Measurements from ENCODE around the gene KPNA1. TPM values are rescaled to one million over a fixed set of nuclear protein-coding genes. Genes with fewer than 3 reads are reported as not detected.
A peak's percentile ranks its signal among the peaks of the same experiment; 100 is the strongest.

The KPNA1 gene
- total RNA-seq, 1 donor from 2014 or later = 72.9 TPM

DNA sequence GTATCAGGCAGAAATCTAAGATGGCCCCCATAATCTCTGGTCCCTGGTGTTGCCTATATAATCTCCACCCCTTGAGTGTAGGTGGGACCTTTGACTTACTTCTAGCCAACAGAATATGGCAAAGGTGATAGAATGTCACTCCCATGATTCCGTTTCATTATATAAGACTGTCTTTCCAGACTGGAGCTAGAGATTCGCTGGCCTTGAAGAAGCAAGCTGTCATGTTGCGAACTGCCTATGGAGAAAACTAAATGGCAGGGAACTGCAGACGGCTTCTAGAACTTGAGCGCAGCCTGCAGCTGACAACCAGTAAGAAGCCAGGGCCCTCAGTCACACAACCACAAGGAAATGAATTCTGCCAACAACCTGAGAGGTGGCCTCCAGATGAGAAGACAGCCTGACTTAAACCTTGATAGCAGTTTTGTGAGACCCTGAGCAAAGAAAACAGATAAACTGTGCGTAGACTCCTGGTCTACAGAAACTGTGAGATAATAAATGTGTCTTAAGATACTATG lies 2.2 kb upstream of the KPNA1 start:
- Mint-ChIP-seq H3K4me1 (peaks cover 18% of the 10 kb centered on the region), H3K27ac (no peak overlapping the region), H3K36me3 (ENCODE audit: low read depth) (peaks cover 5% of the 10 kb centered on the region), H3K9me3 (no peaks in the 10 kb centered on the region), H3K4me3 (no peak overlapping the region), H3K27me3 (no peaks in the 10 kb centered on the region)
- intact Hi-C loops (cut with micrococcal nuclease) = loop anchor here (10.0 kb wide), 1 partner anchor 1068 kb away; the partner anchor contains the start of gene HACD2
- ATAC-seq (ENCODE audit: low read depth) (no peak), DNase-seq (no peak)
- ChIA-PET POLR2A (no interaction called here), CTCF (no interaction called here)
- TF ChIP-seq, protein P1, sequence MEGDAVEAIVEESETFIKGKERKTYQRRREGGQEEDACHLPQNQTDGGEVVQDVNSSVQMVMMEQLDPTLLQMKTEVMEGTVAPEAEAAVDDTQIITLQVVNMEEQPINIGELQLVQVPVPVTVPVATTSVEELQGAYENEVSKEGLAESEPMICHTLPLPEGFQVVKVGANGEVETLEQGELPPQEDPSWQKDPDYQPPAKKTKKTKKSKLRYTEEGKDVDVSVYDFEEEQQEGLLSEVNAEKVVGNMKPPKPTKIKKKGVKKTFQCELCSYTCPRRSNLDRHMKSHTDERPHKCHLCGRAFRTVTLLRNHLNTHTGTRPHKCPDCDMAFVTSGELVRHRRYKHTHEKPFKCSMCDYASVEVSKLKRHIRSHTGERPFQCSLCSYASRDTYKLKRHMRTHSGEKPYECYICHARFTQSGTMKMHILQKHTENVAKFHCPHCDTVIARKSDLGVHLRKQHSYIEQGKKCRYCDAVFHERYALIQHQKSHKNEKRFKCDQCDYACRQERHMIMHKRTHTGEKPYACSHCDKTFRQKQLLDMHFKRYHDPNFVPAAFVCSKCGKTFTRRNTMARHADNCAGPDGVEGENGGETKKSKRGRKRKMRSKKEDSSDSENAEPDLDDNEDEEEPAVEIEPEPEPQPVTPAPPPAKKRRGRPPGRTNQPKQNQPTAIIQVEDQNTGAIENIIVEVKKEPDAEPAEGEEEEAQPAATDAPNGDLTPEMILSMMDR (IDR thresholded peaks at IDR 0.05) = no peak

DNA sequence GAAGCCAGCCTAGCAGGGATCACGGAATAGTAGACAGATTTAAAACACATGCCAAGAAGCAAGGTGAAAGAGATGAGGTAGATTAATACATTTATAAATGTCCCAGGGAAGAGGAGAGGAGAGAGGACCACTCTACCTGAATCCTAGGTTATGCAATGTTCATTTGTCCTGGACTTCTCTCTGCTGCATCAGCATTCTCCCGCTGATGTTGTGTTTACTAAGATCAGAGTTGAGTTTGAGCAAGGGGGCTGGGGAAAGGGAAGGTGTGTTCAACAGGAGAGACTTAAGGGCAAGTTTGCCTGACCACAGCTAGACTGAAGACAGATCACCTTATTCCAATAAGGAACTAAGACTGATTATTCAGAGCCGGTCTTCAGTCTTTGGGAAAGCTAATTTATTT lies 1.1 kb upstream of the KPNA1 start:
- POLR2A ChIA-PET = no interaction called here
- Mint-ChIP-seq H3K4me3 (no peak overlapping the region), H3K9me3 (no peaks in the 10 kb centered on the region), H3K27me3 (no peaks in the 10 kb centered on the region), H3K4me1 (peaks cover 28% of the 10 kb centered on the region), H3K27ac (peak overlapping the region; percentile 38), H3K36me3 (ENCODE audit: low read depth) (peaks cover 7% of the 10 kb centered on the region)
- intact Hi-C loops (cut with micrococcal nuclease) = loop anchor here (2.0 to 10.0 kb wide), 7 partner anchors 19 to 1069 kb away; partner anchors contain the start of genes GOLGB1, HACD2, HSPBAP1 and PARP15
- DNase-seq = no peak
- TF ChIP-seq, protein P1 (IDR thresholded peaks at IDR 0.05) = no peak
- CTCF ChIA-PET = no interaction called here
- no peak for ATAC-seq (ENCODE audit: low read depth)

DNA sequence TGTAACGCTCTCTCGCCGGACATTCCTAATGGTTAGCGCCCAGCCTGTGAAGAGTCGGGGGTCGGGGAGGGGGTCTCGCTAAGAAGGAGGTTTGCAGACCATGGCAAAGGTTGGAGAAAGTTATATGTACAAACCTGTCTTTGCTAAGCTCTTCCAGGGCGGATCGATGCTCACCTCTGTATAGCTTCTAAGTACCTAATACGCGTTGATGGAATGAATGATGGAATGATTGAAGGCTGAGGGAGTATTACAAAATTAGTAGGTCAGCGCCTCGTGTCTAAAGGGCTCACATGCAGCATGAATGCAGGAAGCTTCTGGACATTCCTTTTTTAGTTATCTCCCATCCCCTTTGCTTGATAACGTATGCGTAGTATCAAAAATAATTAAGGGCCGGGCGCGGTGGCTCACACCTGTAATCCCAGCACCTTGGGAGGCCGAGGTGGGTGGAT lies 305 bp upstream of the KPNA1 start:
- TF ChIP-seq, protein P1 (IDR thresholded peaks at IDR 0.05) = no peak
- H3K27ac Mint-ChIP-seq = peak overlapping the region; percentile 82
- peak overlapping the region; percentile 85 for H3K4me3 Mint-ChIP-seq
- ChIA-PET CTCF (no interaction called here), POLR2A (interaction anchor here (0.6 to 2.2 kb wide), 15 partner anchors 9 to 854 kb away, joined by 3 to 16 read pairs (median 4); partner anchors contain the start of genes FAM162A, HCLS1, HSPBAP1 and PARP15)
- H3K9me3 Mint-ChIP-seq = peaks cover 1% of the 10 kb centered on the region
- ATAC-seq (ENCODE audit: low read depth) (no peak), DNase-seq (no peak)
- intact Hi-C loops (cut with micrococcal nuclease) = loop anchor here (2.0 to 10.0 kb wide), 7 partner anchors 18 to 1070 kb away; partner anchors contain the start of genes GOLGB1, HACD2, HSPBAP1 and PARP15
- H3K27me3 Mint-ChIP-seq = no peaks in the 10 kb centered on the region
- H3K4me1 Mint-ChIP-seq = peaks cover 35% of the 10 kb centered on the region
- H3K36me3 Mint-ChIP-seq (ENCODE audit: low read depth) = peaks cover 12% of the 10 kb centered on the region

DNA sequence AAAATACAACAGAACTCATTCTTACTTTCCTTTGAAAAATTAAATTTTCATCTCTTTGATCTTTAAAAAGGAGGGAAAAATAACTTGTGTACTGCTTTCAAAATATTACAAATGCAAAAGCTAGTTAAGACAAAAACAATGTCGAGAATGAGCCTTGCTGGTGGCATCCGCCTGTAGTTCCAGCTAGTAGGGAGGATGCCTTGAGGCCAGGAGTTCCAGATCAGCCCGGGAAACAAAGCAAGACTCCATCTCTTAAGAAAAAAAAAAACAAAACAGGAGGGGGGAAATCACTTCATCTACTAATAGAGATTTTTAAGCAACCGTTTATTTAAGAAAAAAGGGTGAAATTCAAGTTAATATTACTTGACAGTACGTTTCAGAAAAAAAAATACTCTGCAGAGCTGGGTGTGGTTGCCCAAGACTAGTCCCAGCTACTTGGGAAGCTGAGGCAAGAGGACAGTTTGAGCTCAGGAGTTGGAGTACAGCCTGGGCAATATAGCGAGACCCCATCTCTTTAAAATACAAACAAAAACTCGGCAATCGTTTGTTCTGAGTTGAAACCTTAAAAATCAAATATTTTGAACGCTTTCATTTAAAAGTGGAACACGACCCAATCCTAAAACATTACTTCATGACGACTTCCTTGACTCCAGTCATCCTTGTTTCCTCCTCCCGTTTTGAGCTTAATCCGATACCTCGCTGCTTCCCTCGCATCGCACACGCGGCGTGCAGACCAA lies 1.2 kb downstream of the KPNA1 start:
- peaks cover 50% of the 10 kb centered on the region for H3K4me1 Mint-ChIP-seq
- H3K4me3 Mint-ChIP-seq = peak overlapping the region; percentile 82
- ChIA-PET POLR2A (interaction anchor here (0.6 to 2.2 kb wide), 5 partner anchors 54 to 853 kb away, joined by 3 to 16 read pairs (median 4); partner anchors contain the start of genes HCLS1 and WDR5B), CTCF (no interaction called here)
- intact Hi-C loops (cut with micrococcal nuclease) = loop anchor here (1.0 to 10.0 kb wide), 11 partner anchors 17 to 1071 kb away; partner anchors contain the start of genes GOLGB1, HACD2, HSPBAP1 and MIX23
- H3K27me3 Mint-ChIP-seq = no peaks in the 10 kb centered on the region
- TF ChIP-seq, protein P1 (IDR thresholded peaks at IDR 0.05) = no peak
- peaks cover 8% of the 10 kb centered on the region for H3K9me3 Mint-ChIP-seq
- peak overlapping the region; percentile 82 for H3K27ac Mint-ChIP-seq
- DNase-seq (no peak), ATAC-seq (ENCODE audit: low read depth) (no peak)
- peaks cover 21% of the 10 kb centered on the region for H3K36me3 Mint-ChIP-seq (ENCODE audit: low read depth)

DNA sequence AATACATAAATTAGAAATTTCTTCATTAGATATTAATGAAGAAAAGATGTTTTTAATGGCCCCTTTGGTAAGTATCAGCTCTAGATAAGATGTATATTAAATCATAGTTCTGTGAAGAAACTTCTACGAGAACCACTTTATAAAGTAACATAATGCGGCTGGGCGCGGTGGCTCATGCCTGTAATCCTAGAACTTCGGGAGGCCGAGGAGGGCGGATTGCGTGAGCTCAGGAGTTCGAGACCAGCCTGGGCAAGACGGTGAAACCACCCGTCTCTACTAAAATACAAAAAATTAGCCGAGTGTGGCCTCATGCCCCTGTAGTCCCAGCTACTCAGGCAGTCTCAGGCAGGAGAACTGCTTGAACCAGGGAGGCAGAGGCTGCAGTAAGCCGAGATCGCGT lies 2.5 kb downstream of the KPNA1 start:
- Mint-ChIP-seq H3K36me3 (ENCODE audit: low read depth) (peaks cover 22% of the 10 kb centered on the region), H3K4me3 (no peak overlapping the region), H3K9me3 (peaks cover 8% of the 10 kb centered on the region), H3K4me1 (peaks cover 60% of the 10 kb centered on the region), H3K27ac (no peak overlapping the region), H3K27me3 (no peaks in the 10 kb centered on the region)
- POLR2A ChIA-PET = no interaction called here
- CTCF ChIA-PET = no interaction called here
- intact Hi-C loops (cut with micrococcal nuclease) = loop anchor here (10.0 kb wide), 1 partner anchor 1073 kb away; the partner anchor contains the start of gene HACD2
- DNase-seq (no peak), ATAC-seq (ENCODE audit: low read depth) (no peak)
- TF ChIP-seq, protein P1 (IDR thresholded peaks at IDR 0.05) = no peak

All from activated B cell treated with CpG ODN at 0.5 μM for 24 hours (primary cell).